ENCODE measurements around the gene ZNF396.

The ZNF396 gene

GRCh38 chr18:35334212-35334611, 42.9 kb downstream of the ZNF396 start:
- DNase-seq, result peak in 1 of 2 experiments; percentile 4

- no peak for DNase-seq
These were observed 45.6 kb downstream of the ZNF396 start for GRCh38 chr18:35331367-35332087.

- DNase-seq, result no peak
These were observed 48.3 kb downstream of the ZNF396 start for GRCh38 chr18:35328868-35329267.

- DNase-seq, result no peak
These were observed 50.3 kb downstream of the ZNF396 start for GRCh38 chr18:35326695-35327387.

GRCh38 chr18:35324926-35325655, 52.0 kb downstream of the ZNF396 start:
- DNase-seq, result no peak

GRCh38 chr18:35322486-35323458, 54.4 kb downstream of the ZNF396 start:
- no peak for DNase-seq

All from NCI-H524 (cell line).